H1 (cell line): ENCODE data around the gene EMD. TPM values are rescaled to one million over a fixed set of nuclear protein-coding genes. Genes with fewer than 3 reads are reported as not detected.

ENCODE experiments used
- ATF2 ChIP-seq: IDR thresholded peaks from 2 replicates; pipeline ENCODE4 v1.6.1; 2012; ENCODE audit warnings: low read length, inconsistent platforms
- ATF3 ChIP-seq: IDR thresholded peaks from 2 replicates; pipeline ENCODE4 v1.6.1; 2011; ENCODE audit warnings: low read depth, mild to moderate bottlenecking, low read length; ENCODE audit not compliant: insufficient read depth
- BCL11A ChIP-seq, 2 experiments: IDR thresholded peaks; one replicate each; pipeline ENCODE4 v1.6.1; 2011; ENCODE audit warnings: low read depth in 2 of 2, low read length in 2 of 2, mild to moderate bottlenecking in 2 of 2
- CEBPB ChIP-seq: IDR thresholded peaks from 2 replicates; pipeline ENCODE4 v1.6.1; 2012; ENCODE audit warnings: low read depth, low read length
- CHD2 ChIP-seq: IDR thresholded peaks from 2 replicates; pipeline ENCODE4 v1.6.1; 2012; ENCODE audit warnings: low read length, improper control_type of control experiment
- CTBP2 ChIP-seq: IDR thresholded peaks from 2 replicates; pipeline ENCODE4 v1.7.0; 2011; ENCODE audit warnings: borderline replicate concordance, mild to moderate bottlenecking, moderate library complexity, mixed read lengths, low read length; ENCODE audit not compliant: insufficient read depth, insufficient read length
- EGR1 ChIP-seq: IDR thresholded peaks from 2 replicates; pipeline ENCODE4 v1.6.1; 2011; ENCODE audit warnings: low read depth, low read length, borderline replicate concordance
- EZH2 ChIP-seq: fragments of 200-600 bp; sonication (generic); IDR thresholded peaks from 2 replicates; pipeline ENCODE4 v1.7.1; 2012; ENCODE audit warnings: low read depth, mild to moderate bottlenecking, moderate library complexity, low read length, inconsistent platforms; ENCODE audit not compliant: severe bottlenecking
- FOSL1 ChIP-seq: IDR thresholded peaks from 2 replicates; pipeline ENCODE4 v1.6.1; 2011; ENCODE audit warnings: mild to moderate bottlenecking, low read depth, low read length, moderate library complexity; ENCODE audit not compliant: insufficient read depth
- GABPA ChIP-seq: IDR thresholded peaks from 2 replicates; pipeline ENCODE4 v1.6.1; 2011; ENCODE audit warnings: mild to moderate bottlenecking, low read length, moderate library complexity, borderline replicate concordance; ENCODE audit not compliant: insufficient read depth
- HDAC2 ChIP-seq, 2 experiments: fragments of 300-600 bp in 1 of 2; sonication (generic) in 1 of 2; IDR thresholded peaks; 2 replicates each; pipeline ENCODE4 v1.6.1; 2011 to 2012; ENCODE audit warnings: low read depth in 2 of 2, low read length in 2 of 2, mild to moderate bottlenecking in 2 of 2, moderate library complexity in 2 of 2, borderline replicate concordance in 1 of 2, inconsistent platforms in 1 of 2
- JUND ChIP-seq: IDR thresholded peaks from 2 replicates; pipeline ENCODE4 v1.6.1; 2011; ENCODE audit warnings: mild to moderate bottlenecking, improper control_type of control experiment, low read length
- KDM4A ChIP-seq: IDR thresholded peaks from one replicate; pipeline ENCODE4 v1.7.1; 2012; ENCODE audit warnings: low read depth, mild to moderate bottlenecking, moderate library complexity, low read length, inconsistent platforms; ENCODE audit not compliant: severe bottlenecking
- KDM5A ChIP-seq: fragments of 200-600 bp; IDR thresholded peaks from 2 replicates; pipeline ENCODE4 v1.7.1; 2012; ENCODE audit warnings: mild to moderate bottlenecking, low read length, inconsistent platforms, mixed read lengths
- POU5F1 ChIP-seq: IDR thresholded peaks from 2 replicates; pipeline ENCODE4 v1.6.1; 2011; ENCODE audit warnings: low read depth, mild to moderate bottlenecking, low read length, moderate library complexity
- RAD21 ChIP-seq, 2 experiments: IDR thresholded peaks in 1 of 2; conservative IDR thresholded peaks in 1 of 2; 2 replicates each; pipeline ENCODE4 v1.6.1; 2011; ENCODE audit warnings: low read depth in 2 of 2, low read length in 2 of 2, improper control_type of control experiment in 1 of 2, inconsistent platforms in 1 of 2, mild to moderate bottlenecking in 1 of 2, moderate library complexity in 1 of 2
- RXRA ChIP-seq: IDR thresholded peaks from 2 replicates; pipeline ENCODE4 v1.6.1; 2011; ENCODE audit warnings: low read depth, mild to moderate bottlenecking, low read length, moderate library complexity; ENCODE audit not compliant: insufficient read depth
- SIN3A ChIP-seq, 2 experiments: IDR thresholded peaks in 1 of 2; conservative IDR thresholded peaks in 1 of 2; 2 replicates each; pipeline ENCODE4 v1.6.1; 2011 to 2012; ENCODE audit warnings: low read length in 2 of 2, improper control_type of control experiment in 1 of 2, low read depth in 1 of 2, mild to moderate bottlenecking in 1 of 2
- SP1 ChIP-seq: IDR thresholded peaks from 2 replicates; pipeline ENCODE4 v1.6.1; 2011; ENCODE audit warnings: low read depth, low read length
- TAF7 ChIP-seq: optimal IDR thresholded peaks from 2 replicates; pipeline ENCODE3; 2011; ENCODE audit warnings: low read depth, mild to moderate bottlenecking, inconsistent platforms, low read length, moderate library complexity, borderline replicate concordance
- polyA plus RNA-seq, 7 experiments: library from polyadenylated mRNA; depleted of rRNA in 3 of 7; stranded (reverse) in 5 of 7; unstranded in 2 of 7; fragments of >200 nt in 5 of 7; fragments of 200-250 nt in 2 of 7; gene quantifications; 1 replicate in 5 of 7; 2 replicates in 1 of 7; 4 replicates in 1 of 7; pipeline versions ENCODE4 v1.2.1 to v1.2.3, GENCODE V29; 2011 to 2013; ENCODE audit warnings: missing spikeins in 2 of 7, mixed read lengths in 2 of 7
- total RNA-seq: library from RNA; stranded (reverse); fragmentation: NEBNext Ultra II Directional; extraction: Animal tissue kit (Norgen Biotek cat#: 25700); gene quantifications from 2 replicates; pipeline ENCODE4 v1.2.1, GENCODE V29; 2021

The EMD gene
- total and polyA plus RNA-seq, 2 of the 8 experiments (the other 6 are each of a cell fraction or from before 2014, with no cell fraction given), result 45.5 to 109 TPM

- TF ChIP-seq ATF2 (no peak), EZH2 (no peak), POU5F1 (no peak), JUND (no peak), HDAC2 (IDR thresholded peaks at IDR 0.05; ENCODE audit: borderline replicate concordance in 1 of 2, low read depth in 2 of 2, low read length in 2 of 2) (0 out of 4 replicates have a peak, but pooled peaks of 1 of the 2 experiments have one; percentile 5), KDM5A (no peak), SP1 (peak; percentile 49; the same call in 1 of the 2 replicates), CTBP2 (no peak), FOSL1 (no peak), RXRA (no peak), CHD2 (no peak), TAF7 (no peak), EGR1 (0 out of 2 replicates have a peak, but pooled peaks have one; percentile 10), SIN3A (conservative IDR thresholded peaks at IDR 0.05 in 1 of 2, IDR thresholded peaks at IDR 0.05 in 1 of 2; ENCODE audit: low read depth in 1 of 2, low read length in 2 of 2) (0 out of 4 replicates have a peak, but pooled peaks have one; percentile 27 to 51), KDM4A (no peak), CEBPB (no peak), BCL11A (IDR thresholded peaks at IDR 0.05; ENCODE audit: low read depth in 2 of 2, low read length in 2 of 2) (no peak), RAD21 (IDR thresholded peaks at IDR 0.05 in 1 of 2, conservative IDR thresholded peaks at IDR 0.05 in 1 of 2; ENCODE audit: low read depth in 2 of 2, low read length in 2 of 2) (no peak), GABPA (no peak), ATF3 (no peak)
Measured at GRCh38 chrX:154371017-154371788, 7.9 kb upstream of the EMD start (continued).
